Kidney (tissue), 14 donors: ENCODE data around the gene LMTK3. TPM values are rescaled to one million over a fixed set of nuclear protein-coding genes. Genes with fewer than 3 reads are reported as not detected.

ENCODE experiments used
- DNase-seq, 5 donors: peaks; one replicate each; pipeline ENCODE4 v3.0.0-alpha.2; 2013 to 2020
- FAIRE-seq: peaks from 2 replicates; lab custom pipeline; 2012; peaks lifted over from hg19 to GRCh38; lab: Jason Lieb, UNC
- H3K27ac ChIP-seq, 2 donors: one replicate each; pipeline ENCODE4 v1.7.0; 2013; ENCODE audit warnings: low read depth in 2 of 2, low read length in 2 of 2, inconsistent platforms in 1 of 2
- H3K27me3 ChIP-seq: one replicate; pipeline ENCODE4 v1.7.1; 2013; ENCODE audit warnings: low read length, inconsistent platforms; ENCODE audit not compliant: control insufficient read depth, insufficient read depth
- H3K36me3 ChIP-seq, 3 donors: one replicate each; pipeline versions ENCODE4 v1.7.0 to v1.7.1; 2013; ENCODE audit warnings: low read length in 3 of 3, control low read depth in 1 of 3, inconsistent platforms in 1 of 3; ENCODE audit not compliant: insufficient read depth in 3 of 3, control insufficient read depth in 2 of 3
- H3K4me1 ChIP-seq, 3 donors: one replicate each; pipeline versions ENCODE4 v1.7.0 to v1.7.1; 2013; ENCODE audit warnings: low read length in 3 of 3, inconsistent platforms in 1 of 3, low read depth in 1 of 3; ENCODE audit not compliant: control insufficient read depth in 2 of 3, insufficient read depth in 2 of 3
- H3K4me3 ChIP-seq, 3 donors: one replicate each; pipeline versions ENCODE4 v1.7.0 to v1.8.1; 2013; ENCODE audit warnings: low read length in 3 of 3, control low read depth in 1 of 3, inconsistent platforms in 1 of 3
- H3K9ac ChIP-seq, 3 donors: one replicate each; pipeline versions ENCODE4 v1.7.0 to v1.7.1; 2013; ENCODE audit warnings: low read length in 3 of 3, control low read depth in 1 of 3, inconsistent platforms in 1 of 3
- H3K9me3 ChIP-seq, 3 donors: one replicate each; pipeline versions ENCODE4 v1.7.0 to v1.7.1; 2013; ENCODE audit warnings: low read length in 3 of 3, control low read depth in 1 of 3, inconsistent platforms in 1 of 3; ENCODE audit not compliant: control insufficient read depth in 2 of 3, insufficient read depth in 1 of 3
- CTCF ChIP-seq: IDR thresholded peaks from 3 replicates; pipeline ENCODE4 v1.5.1; 2012; ENCODE audit warnings: mild to moderate bottlenecking, moderate library complexity, borderline replicate concordance; ENCODE audit not compliant: insufficient read depth; ENCODE audit errors: extremely low read depth
- intact Hi-C: fragments of 100-400 bp; cut with DNase I; formaldehyde crosslinking; loops from one replicate; pipeline ENCODE4 v1.11.1; 2022
- polyA plus RNA-seq: library from polyadenylated mRNA; stranded (reverse); fragments of 350-450 nt; fragmentation: Illumina TruSeq; extraction: RNeasy Lipid Tissue Mini Kit (QIAGEN cat#74804); gene quantifications from one replicate; pipeline ENCODE4 v1.2.3, GENCODE V29; 2014; ENCODE audit warnings: low read depth, low replicate concordance; ENCODE audit not compliant: insufficient read depth
- total RNA-seq: library from RNA; stranded (reverse); fragmentation: NEBNext Ultra II Directional; extraction: Animal tissue kit (Norgen Biotek cat#: 25700); gene quantifications from one replicate; pipeline ENCODE4 v1.2.1, GENCODE V29; 2021
- donor health status: control.
- donor health status: control.
- donor health status: control.
- donor health status: control.
- donor health status: control.
- donor health status: DM: yes; HTN: yes; CAD: no.
- donor health status: Normal renal cell carcinoma (clear cell type).

LMTK3 gene
- total and polyA plus RNA-seq, 2 donors from 2014 or later: 4.2 to 8.4 TPM

GRCh38 chr19:48506138-48506733 lies 5.4 kb downstream of the LMTK3 start:
- Histone ChIP-seq H3K27me3 (no peaks in the 10 kb centered on the region), H3K4me3 (no peak overlapping the region), H3K27ac (no peak overlapping the region), H3K4me1 (peaks cover 0 to 2% (median 2%) of the 10 kb centered on the region in 3 donors), H3K36me3 (no peaks in the 10 kb centered on the region), H3K9me3 (no peaks in the 10 kb centered on the region), H3K9ac (no peak overlapping the region)
- DNase-seq (no peak), FAIRE-seq (no peak)
- TF ChIP-seq CTCF: peak; percentile 32
- intact Hi-C loops: no loop called here

GRCh38 chr19:48502350-48503018 lies 9.2 kb downstream of the LMTK3 start:
- H3K36me3 ChIP-seq: no peaks in the 10 kb centered on the region
- H3K4me1 ChIP-seq: peaks cover 0 to 2% (median 0%) of the 10 kb centered on the region in 3 donors
- intact Hi-C loops: no loop called here
- DNase-seq (peak in 1 of 5 donors; percentile 97), FAIRE-seq (no peak)
- H3K27ac ChIP-seq: peak overlapping the region in 1 of 2 donors; percentile 47
- H3K4me3 ChIP-seq: peak overlapping the region in 2 of 3 donors; percentile 11 to 17
- H3K9me3 ChIP-seq: no peaks in the 10 kb centered on the region
- H3K9ac ChIP-seq: peak overlapping the region in 1 of 3 donors; percentile 26
- no peaks in the 10 kb centered on the region for H3K27me3 ChIP-seq
- no peak for TF ChIP-seq CTCF

GRCh38 chr19:48501494-48502349 lies 9.9 kb downstream of the LMTK3 start:
- Histone ChIP-seq H3K4me1 (peaks cover 0 to 2% (median 0%) of the 10 kb centered on the region in 3 donors), H3K4me3 (peak overlapping the region; percentile 21 to 35 (median 29)), H3K9ac (no peak overlapping the region), H3K36me3 (no peaks in the 10 kb centered on the region), H3K9me3 (no peaks in the 10 kb centered on the region), H3K27me3 (no peaks in the 10 kb centered on the region), H3K27ac (no peak overlapping the region)
- no peak for TF ChIP-seq CTCF
- FAIRE-seq: no peak
- DNase-seq: peak; percentile 94 to 98 (median 97)
- intact Hi-C loops: no loop called here
